Measurements from ENCODE around the gene C20orf204.
"Not testable (repeated sequence)": the region's sequence is repeated elsewhere in the genome, so short reads cannot be mapped to it uniquely, and the experiment has no call there.

C20orf204 gene

GRCh38 chr20:64035933-64036345, at the start of gene C20orf204:
TSS of gene C20orf204 (plus strand) at chr20:64036182. CDS start at chr20:64036324, 142 bp downstream.
- Histone ChIP-seq H3K4me3 (ENCODE audit: low read depth in 1 of 2, low read length in 2 of 2) (no peak within 1 kb of the TSS), H3K9me3 (ENCODE audit: low read length) (no peaks in the 10 kb centered on the region), H3K27me3 (ENCODE audit: control insufficient read depth in 1 of 2, insufficient read depth in 2 of 2, low read length in 2 of 2) (peaks cover 27 to 47% of the 10 kb centered on the region in 2 donors), H3K9ac (ENCODE audit: low read length) (no peak within 1 kb of the TSS), H3K4me1 (ENCODE audit: insufficient read depth, low read length) (peaks cover 4% of the 10 kb centered on the region), H3K27ac (ENCODE audit: low read depth, low read length) (no peak within 1 kb of the TSS), H3K36me3 (ENCODE audit: insufficient read depth, low read length) (peaks cover 37% of the 10 kb centered on the region)

DNA sequence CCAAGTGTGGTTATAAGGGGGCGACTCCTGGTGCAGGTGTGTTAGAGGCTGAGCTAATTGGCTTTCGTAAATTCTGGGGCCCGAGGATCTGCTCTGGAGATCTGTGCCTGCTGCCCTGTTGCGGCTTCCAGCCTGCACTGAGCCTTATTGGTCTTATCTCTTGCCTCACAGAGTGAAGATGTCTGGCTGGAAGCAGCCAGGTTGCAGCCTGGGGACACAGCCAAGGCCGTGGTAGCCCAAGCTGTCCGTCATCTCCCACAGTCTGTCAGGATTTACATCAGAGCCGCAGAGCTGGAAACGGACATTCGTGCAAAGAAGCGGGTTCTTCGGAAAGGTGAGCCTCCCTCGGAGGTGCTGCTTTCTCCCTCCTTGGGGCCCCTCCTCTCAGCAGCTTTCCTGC, 35.1 kb upstream of the C20orf204 start:
- H3K9me3 ChIP-seq (ENCODE audit: low read length) = no peaks in the 10 kb centered on the region
- no peak overlapping the region for H3K9ac ChIP-seq (ENCODE audit: low read length)
- no peak overlapping the region for H3K27ac ChIP-seq (ENCODE audit: low read depth, low read length)
- H3K4me3 ChIP-seq (ENCODE audit: low read depth in 1 of 2, low read length in 2 of 2) = no peak overlapping the region
- H3K4me1 ChIP-seq (ENCODE audit: insufficient read depth, low read length) = no peaks in the 10 kb centered on the region
- H3K27me3 ChIP-seq (ENCODE audit: control insufficient read depth in 1 of 2, insufficient read depth in 2 of 2, low read length in 2 of 2) = no peaks in the 10 kb centered on the region
- peaks cover 70% of the 10 kb centered on the region for H3K36me3 ChIP-seq (ENCODE audit: insufficient read depth, low read length)

GRCh38 chr20:64001607-64002011, 34.4 kb upstream of the C20orf204 start:
- H3K36me3 ChIP-seq (ENCODE audit: insufficient read depth, low read length) = peaks cover 65% of the 10 kb centered on the region
- H3K27ac ChIP-seq (ENCODE audit: low read depth, low read length) = no peak overlapping the region
- no peaks in the 10 kb centered on the region for H3K4me1 ChIP-seq (ENCODE audit: insufficient read depth, low read length)
- H3K27me3 ChIP-seq (ENCODE audit: control insufficient read depth in 1 of 2, insufficient read depth in 2 of 2, low read length in 2 of 2) = no peaks in the 10 kb centered on the region
- no peaks in the 10 kb centered on the region for H3K9me3 ChIP-seq (ENCODE audit: low read length)
- no peak overlapping the region for H3K4me3 ChIP-seq (ENCODE audit: low read depth in 1 of 2, low read length in 2 of 2)
- no peak overlapping the region for H3K9ac ChIP-seq (ENCODE audit: low read length)

DNA sequence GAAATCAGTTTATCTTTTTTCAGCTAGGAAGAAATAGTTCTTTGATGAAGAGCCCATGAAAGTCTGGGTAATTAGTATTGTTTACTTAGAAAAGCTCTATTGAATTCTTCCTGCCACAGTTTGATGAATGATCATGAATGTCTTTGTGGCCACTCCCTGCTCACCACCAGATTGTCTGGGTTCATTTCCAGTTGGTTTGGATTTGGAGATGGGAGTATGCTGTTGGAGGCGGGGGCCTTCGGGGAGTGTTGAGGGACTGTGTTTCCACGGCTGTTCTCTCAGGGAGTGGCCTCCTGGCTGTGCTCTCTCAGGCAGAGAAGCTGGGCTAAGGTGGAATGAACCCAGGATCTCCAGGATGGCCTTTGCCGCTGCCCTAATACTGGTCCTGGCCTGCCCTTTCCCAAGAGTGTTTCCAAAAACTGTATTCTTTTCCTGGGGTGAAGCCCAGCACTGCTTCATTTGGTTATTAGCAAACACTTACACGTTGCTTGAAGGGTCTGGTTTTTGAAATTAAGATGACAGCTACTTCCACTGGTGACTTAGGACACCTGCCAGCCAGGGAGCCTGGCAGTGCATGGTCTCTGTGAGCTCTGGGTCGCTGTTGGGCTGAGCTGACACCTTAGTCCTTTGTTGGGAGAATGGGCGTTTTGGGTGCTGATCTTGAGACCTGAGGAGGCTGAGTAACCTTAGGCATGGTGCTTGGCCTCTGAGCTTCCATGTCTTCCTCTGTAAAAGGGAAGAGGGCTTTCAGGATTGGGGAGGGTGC, 31.8 kb upstream of the C20orf204 start:
- Histone ChIP-seq H3K9ac (ENCODE audit: low read length) (no peak overlapping the region), H3K36me3 (ENCODE audit: insufficient read depth, low read length) (peaks cover 54% of the 10 kb centered on the region), H3K27ac (ENCODE audit: low read depth, low read length) (no peak overlapping the region), H3K9me3 (ENCODE audit: low read length) (no peaks in the 10 kb centered on the region), H3K4me3 (ENCODE audit: low read depth in 1 of 2, low read length in 2 of 2) (no peak overlapping the region), H3K27me3 (ENCODE audit: control insufficient read depth in 1 of 2, insufficient read depth in 2 of 2, low read length in 2 of 2) (no peaks in the 10 kb centered on the region), H3K4me1 (ENCODE audit: insufficient read depth, low read length) (no peaks in the 10 kb centered on the region)

DNA sequence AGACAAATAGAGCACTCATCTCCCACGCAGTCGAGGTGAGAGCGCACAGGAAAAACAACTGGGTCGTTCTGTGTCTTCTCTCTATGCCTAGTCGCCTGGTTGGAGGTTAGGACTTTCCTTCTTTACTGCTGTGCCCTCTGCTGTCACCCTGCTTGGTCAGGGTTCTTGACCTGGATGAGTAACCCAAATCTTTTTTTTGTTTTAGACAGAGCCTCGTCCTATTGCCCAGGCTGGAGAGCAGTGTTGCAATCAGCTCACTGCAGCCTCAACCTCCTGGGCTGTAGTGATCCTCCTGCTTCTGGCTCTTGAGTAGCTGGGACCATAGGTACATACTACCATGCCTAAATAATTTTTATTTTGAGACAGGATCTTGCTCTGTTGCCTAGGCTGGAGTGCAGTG, 30.6 kb upstream of the C20orf204 start:
- Histone ChIP-seq H3K27me3 (ENCODE audit: control insufficient read depth in 1 of 2, insufficient read depth in 2 of 2, low read length in 2 of 2) (no peaks in the 10 kb centered on the region), H3K4me1 (ENCODE audit: insufficient read depth, low read length) (no peaks in the 10 kb centered on the region), H3K36me3 (ENCODE audit: insufficient read depth, low read length) (peaks cover 53% of the 10 kb centered on the region), H3K9ac (ENCODE audit: low read length) (no peak overlapping the region), H3K4me3 (ENCODE audit: low read depth in 1 of 2, low read length in 2 of 2) (no peak overlapping the region), H3K27ac (ENCODE audit: low read depth, low read length) (no peak overlapping the region), H3K9me3 (ENCODE audit: low read length) (no peaks in the 10 kb centered on the region)

- H3K4me3 ChIP-seq (ENCODE audit: low read depth in 1 of 2, low read length in 2 of 2) = no peak overlapping the region
- peaks cover 53% of the 10 kb centered on the region for H3K36me3 ChIP-seq (ENCODE audit: insufficient read depth, low read length)
- H3K9ac ChIP-seq (ENCODE audit: low read length) = no peak overlapping the region
Observed at GRCh38 chr20:64006490-64006889, 29.5 kb upstream of the C20orf204 start.

GRCh38 chr20:64006902-64007301, 29.1 kb upstream of the C20orf204 start:
- H3K9me3 ChIP-seq (ENCODE audit: low read length) = no peaks in the 10 kb centered on the region
- H3K9ac ChIP-seq (ENCODE audit: low read length) = no peak overlapping the region
- peaks cover 53% of the 10 kb centered on the region for H3K36me3 ChIP-seq (ENCODE audit: insufficient read depth, low read length)
- H3K27me3 ChIP-seq (ENCODE audit: control insufficient read depth in 1 of 2, insufficient read depth in 2 of 2, low read length in 2 of 2) = no peaks in the 10 kb centered on the region
- no peak overlapping the region for H3K4me3 ChIP-seq (ENCODE audit: low read depth in 1 of 2, low read length in 2 of 2)
- H3K4me1 ChIP-seq (ENCODE audit: insufficient read depth, low read length) = no peaks in the 10 kb centered on the region
- H3K27ac ChIP-seq (ENCODE audit: low read depth, low read length) = no peak overlapping the region

More at GRCh38 chr20:64006490-64006889, 29.5 kb upstream of the C20orf204 start:
- no peak overlapping the region for H3K27ac ChIP-seq (ENCODE audit: low read depth, low read length)
- no peaks in the 10 kb centered on the region for H3K9me3 ChIP-seq (ENCODE audit: low read length)
- no peaks in the 10 kb centered on the region for H3K27me3 ChIP-seq (ENCODE audit: control insufficient read depth in 1 of 2, insufficient read depth in 2 of 2, low read length in 2 of 2)
- no peaks in the 10 kb centered on the region for H3K4me1 ChIP-seq (ENCODE audit: insufficient read depth, low read length)

DNA sequence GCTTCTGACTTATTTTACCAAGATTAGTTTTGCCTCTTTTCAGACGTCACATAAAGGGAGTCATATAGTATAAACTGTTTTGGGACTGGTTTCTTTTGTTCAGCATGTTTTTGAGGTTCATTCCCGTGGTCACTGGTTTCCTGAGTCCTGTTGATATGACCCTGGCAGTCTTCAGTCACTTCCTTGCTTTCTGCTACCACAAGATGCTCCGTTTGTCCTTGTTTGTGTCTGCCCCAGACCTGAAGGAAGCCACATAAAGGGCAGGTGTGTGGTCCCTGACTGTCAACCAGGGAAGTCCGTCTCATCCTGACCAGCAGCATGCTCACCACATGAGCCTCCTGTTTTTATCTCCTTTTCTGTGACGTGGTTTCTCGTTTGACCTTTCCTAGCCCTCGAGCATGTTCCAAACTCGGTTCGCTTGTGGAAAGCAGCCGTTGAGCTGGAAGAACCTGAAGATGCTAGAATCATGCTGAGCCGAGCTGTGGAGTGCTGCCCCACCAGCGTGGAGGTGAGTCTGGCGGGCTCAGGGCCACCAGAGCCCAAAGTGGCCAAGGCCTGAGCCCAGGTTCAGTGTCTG, 26.1 kb upstream of the C20orf204 start:
- no peak overlapping the region for H3K27ac ChIP-seq (ENCODE audit: low read depth, low read length)
- no peaks in the 10 kb centered on the region for H3K27me3 ChIP-seq (ENCODE audit: control insufficient read depth in 1 of 2, insufficient read depth in 2 of 2, low read length in 2 of 2)
- no peaks in the 10 kb centered on the region for H3K9me3 ChIP-seq (ENCODE audit: low read length)
- no peak overlapping the region for H3K4me3 ChIP-seq (ENCODE audit: low read depth in 1 of 2, low read length in 2 of 2)
- no peak overlapping the region for H3K9ac ChIP-seq (ENCODE audit: low read length)
- peaks cover 43% of the 10 kb centered on the region for H3K36me3 ChIP-seq (ENCODE audit: insufficient read depth, low read length)
- no peaks in the 10 kb centered on the region for H3K4me1 ChIP-seq (ENCODE audit: insufficient read depth, low read length)

DNA sequence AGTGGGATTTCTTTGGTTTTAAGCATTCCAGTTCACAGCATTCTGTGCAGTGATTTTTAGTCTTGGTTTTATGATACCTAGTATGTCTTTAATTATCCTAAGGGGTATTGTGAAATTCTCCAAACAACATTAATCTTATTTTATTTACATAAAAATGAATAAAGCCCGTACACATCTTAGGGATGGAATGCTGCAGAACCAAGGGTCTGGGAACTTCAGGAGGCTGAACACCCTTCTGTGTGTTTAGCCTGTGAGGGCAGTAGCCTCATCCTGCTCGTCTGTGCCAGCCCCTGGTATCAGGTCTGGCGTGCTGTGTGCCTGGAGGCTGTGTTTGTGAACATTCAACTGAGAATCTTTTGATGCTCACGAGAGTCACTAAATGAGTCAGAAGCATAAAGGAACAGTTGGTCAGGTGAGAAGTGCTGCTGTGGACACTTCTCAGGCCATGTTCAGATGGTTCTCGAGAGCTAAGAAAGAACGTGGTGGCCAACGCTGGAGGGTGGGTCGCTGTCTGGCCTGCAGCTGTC, 25.2 kb upstream of the C20orf204 start:
- H3K27ac ChIP-seq (ENCODE audit: low read depth, low read length) = no peak overlapping the region
- peaks cover 43% of the 10 kb centered on the region for H3K36me3 ChIP-seq (ENCODE audit: insufficient read depth, low read length)
- H3K9ac ChIP-seq (ENCODE audit: low read length) = no peak overlapping the region
- no peaks in the 10 kb centered on the region for H3K4me1 ChIP-seq (ENCODE audit: insufficient read depth, low read length)
- H3K4me3 ChIP-seq (ENCODE audit: low read depth in 1 of 2, low read length in 2 of 2) = no peak overlapping the region
- no peaks in the 10 kb centered on the region for H3K27me3 ChIP-seq (ENCODE audit: control insufficient read depth in 1 of 2, insufficient read depth in 2 of 2, low read length in 2 of 2)
- H3K9me3 ChIP-seq (ENCODE audit: low read length) = no peaks in the 10 kb centered on the region

DNA sequence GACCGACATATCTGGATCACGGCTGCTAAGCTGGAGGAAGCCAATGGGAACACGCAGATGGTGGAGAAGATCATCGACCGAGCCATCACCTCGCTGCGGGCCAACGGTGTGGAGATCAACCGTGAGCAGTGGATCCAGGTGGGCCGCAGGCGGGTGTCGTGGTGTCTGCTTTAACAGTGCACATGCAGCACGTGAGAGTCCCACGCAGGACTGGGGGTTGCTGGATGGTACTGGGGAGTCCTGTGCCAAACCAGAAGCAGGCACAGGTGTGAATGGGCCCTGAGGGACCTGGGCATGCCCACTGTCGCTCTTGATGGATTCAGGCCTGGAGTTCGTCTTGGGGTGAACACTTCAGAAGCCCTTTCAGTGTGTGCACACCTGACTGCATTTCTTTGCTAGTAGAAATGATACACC, 24.6 kb upstream of the C20orf204 start:
- Histone ChIP-seq H3K9me3 (ENCODE audit: low read length) (no peaks in the 10 kb centered on the region), H3K36me3 (ENCODE audit: insufficient read depth, low read length) (peaks cover 43% of the 10 kb centered on the region), H3K27ac (ENCODE audit: low read depth, low read length) (no peak overlapping the region), H3K9ac (ENCODE audit: low read length) (no peak overlapping the region), H3K4me1 (ENCODE audit: insufficient read depth, low read length) (no peaks in the 10 kb centered on the region), H3K27me3 (ENCODE audit: control insufficient read depth in 1 of 2, insufficient read depth in 2 of 2, low read length in 2 of 2) (no peaks in the 10 kb centered on the region), H3K4me3 (ENCODE audit: low read depth in 1 of 2, low read length in 2 of 2) (no peak overlapping the region)

DNA sequence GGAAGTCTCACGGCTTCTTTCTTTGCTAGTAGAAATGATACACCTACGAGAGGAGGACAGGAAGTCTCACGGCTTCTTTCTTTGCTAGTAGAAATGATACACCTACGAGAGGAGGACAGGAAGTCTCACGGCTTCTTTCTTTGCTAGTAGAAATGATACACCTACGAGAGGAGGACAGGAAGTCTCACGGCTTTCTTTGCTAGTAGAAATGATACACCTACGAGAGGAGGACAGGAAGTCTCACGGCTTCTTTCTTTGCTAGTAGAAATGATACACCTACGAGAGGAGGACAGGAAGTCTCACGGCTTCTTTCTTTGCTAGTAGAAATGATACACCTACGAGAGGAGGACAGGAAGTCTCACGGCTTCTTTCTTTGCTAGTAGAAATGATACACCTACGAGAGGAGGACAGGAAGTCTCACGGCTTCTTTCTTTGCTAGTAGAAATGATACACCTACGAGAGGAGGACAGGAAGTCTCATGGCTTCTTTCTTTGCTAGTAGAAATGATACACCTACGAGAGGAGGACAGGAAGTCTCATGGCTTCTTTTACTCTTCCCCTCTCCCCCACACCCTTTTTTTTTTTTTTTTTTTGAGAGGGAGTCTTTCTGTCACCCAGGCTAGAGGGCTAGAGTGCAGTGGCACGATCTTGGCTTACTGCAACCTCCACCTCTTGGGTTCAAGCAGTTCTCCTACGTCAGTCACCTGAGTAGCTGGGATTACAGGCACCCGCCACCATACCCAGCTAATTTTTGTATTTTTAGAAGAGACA, 23.4 kb upstream of the C20orf204 start:
- peaks cover 48% of the 10 kb centered on the region for H3K36me3 ChIP-seq (ENCODE audit: insufficient read depth, low read length)
- H3K9me3 ChIP-seq (ENCODE audit: low read length); H3K4me1 ChIP-seq (ENCODE audit: insufficient read depth, low read length); H3K4me3 ChIP-seq (ENCODE audit: low read depth in 1 of 2, low read length in 2 of 2); H3K9ac ChIP-seq (ENCODE audit: low read length); H3K27me3 ChIP-seq (ENCODE audit: control insufficient read depth in 1 of 2, insufficient read depth in 2 of 2, low read length in 2 of 2); H3K27ac ChIP-seq (ENCODE audit: low read depth, low read length): not testable (repeated sequence)
